ENCODE measurements around the gene OR1L1.

GRCh38 chr9:122656378-122656777 lies 5.1 kb upstream of the OR1L1 start:
- no peak for TF ChIP-seq TEAD4 (IDR thresholded peaks at IDR 0.05; ENCODE audit: low read depth, low read length)
- no peak for TF ChIP-seq SIN3A (conservative IDR thresholded peaks at IDR 0.05 in 1 of 2, IDR thresholded peaks at IDR 0.05 in 1 of 2; ENCODE audit: low read depth in 1 of 2, low read length in 2 of 2)
- no peak for TF ChIP-seq CTCF (IDR thresholded peaks at IDR 0.05; ENCODE audit: control extremely low read depth in 1 of 3, insufficient read depth in 1 of 3, low read depth in 1 of 3, low read length in 3 of 3)
- TF ChIP-seq GABPA (IDR thresholded peaks at IDR 0.05; ENCODE audit: borderline replicate concordance, insufficient read depth, low read length) = no peak
- no peak for TF ChIP-seq EZH2 (IDR thresholded peaks at IDR 0.05; ENCODE audit: low read depth, low read length, severe bottlenecking)
- no peak for TF ChIP-seq ASH2L (IDR thresholded peaks at IDR 0.05; ENCODE audit: low read length)
- TF ChIP-seq ATF3 (IDR thresholded peaks at IDR 0.05; ENCODE audit: insufficient read depth, low read depth, low read length) = no peak
- no peak for TF ChIP-seq TAF1 (IDR thresholded peaks at IDR 0.05; ENCODE audit: low read depth, low read length)
- TF ChIP-seq RAD21 (IDR thresholded peaks at IDR 0.05 in 1 of 2, conservative IDR thresholded peaks at IDR 0.05 in 1 of 2; ENCODE audit: low read depth in 2 of 2, low read length in 2 of 2) = no peak
- no peak for TF ChIP-seq SRF (IDR thresholded peaks at IDR 0.05; ENCODE audit: low read depth, low read length)
- TF ChIP-seq, protein P1, sequence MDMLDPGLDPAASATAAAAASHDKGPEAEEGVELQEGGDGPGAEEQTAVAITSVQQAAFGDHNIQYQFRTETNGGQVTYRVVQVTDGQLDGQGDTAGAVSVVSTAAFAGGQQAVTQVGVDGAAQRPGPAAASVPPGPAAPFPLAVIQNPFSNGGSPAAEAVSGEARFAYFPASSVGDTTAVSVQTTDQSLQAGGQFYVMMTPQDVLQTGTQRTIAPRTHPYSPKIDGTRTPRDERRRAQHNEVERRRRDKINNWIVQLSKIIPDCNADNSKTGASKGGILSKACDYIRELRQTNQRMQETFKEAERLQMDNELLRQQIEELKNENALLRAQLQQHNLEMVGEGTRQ (IDR thresholded peaks at IDR 0.05; ENCODE audit: low read length) = no peak
- no peak for TF ChIP-seq YY1 (IDR thresholded peaks at IDR 0.05; ENCODE audit: low read depth, low read length)
- TF ChIP-seq MAFK (IDR thresholded peaks at IDR 0.05; ENCODE audit: low read depth, low read length) = no peak
- no peak for TF ChIP-seq POLR2A (IDR thresholded peaks at IDR 0.05; ENCODE audit: control extremely low read depth in 1 of 2, low read depth in 2 of 2, low read length in 2 of 2)

Data from H1 (cell line).